ENCODE measurements around the gene HERC2. TPM values are rescaled to one million over a fixed set of nuclear protein-coding genes. Genes with fewer than 3 reads are reported as not detected.
"Not testable (repeated sequence)": the region's sequence is repeated elsewhere in the genome, so short reads cannot be mapped to it uniquely, and the experiment has no call there.

The HERC2 gene
- total RNA-seq, 2 donors from 2014 or later: 65.1 to 69.8 TPM

- H3K36me3 ChIP-seq: no peaks in the 10 kb centered on the region
- intact Hi-C loops (cut with DNase I): no loop called here
Measured at GRCh38 chr15:28154283-28154682, 167.7 kb downstream of the HERC2 start.

GRCh38 chr15:28153492-28154119 is 168.4 kb downstream of the HERC2 start:
- intact Hi-C loops (cut with DNase I): no loop called here
- Histone ChIP-seq H3K27me3 (replicated peaks; ENCODE audit: insufficient read depth) (no peaks in the 10 kb centered on the region), H3K4me3 (no peak overlapping the region), H3K9me3 (no peaks in the 10 kb centered on the region), H3K4me1 (replicated peaks) (no peaks in the 10 kb centered on the region), H3K36me3 (no peaks in the 10 kb centered on the region), H3K27ac (no peak overlapping the region)
- TF ChIP-seq POLR2A (IDR thresholded peaks at IDR 0.05) (no peak), POLR2AphosphoS5 (IDR thresholded peaks at IDR 0.05) (no peak), CTCF (IDR thresholded peaks at IDR 0.05) (no peak)
- DNase-seq (ENCODE audit: low spot score): no peak
- WGBS: 62% methylated on average over 13 of the region's 13 CpGs

More at GRCh38 chr15:28154283-28154682, 167.7 kb downstream of the HERC2 start:
- no peak overlapping the region for H3K4me3 ChIP-seq
- TF ChIP-seq CTCF (IDR thresholded peaks at IDR 0.05): no peak
- no peak for TF ChIP-seq POLR2AphosphoS5 (IDR thresholded peaks at IDR 0.05)
- no peak for TF ChIP-seq POLR2A (IDR thresholded peaks at IDR 0.05)
- no peak for DNase-seq (ENCODE audit: low spot score)
- H3K27me3 ChIP-seq (replicated peaks; ENCODE audit: insufficient read depth): no peaks in the 10 kb centered on the region
- 73% methylated on average over 4 of the region's 4 CpGs for WGBS
- no peaks in the 10 kb centered on the region for H3K9me3 ChIP-seq
- H3K27ac ChIP-seq: no peak overlapping the region
- no peaks in the 10 kb centered on the region for H3K4me1 ChIP-seq (replicated peaks)

GRCh38 chr15:28152538-28152923 is 169.4 kb downstream of the HERC2 start:
- H3K36me3 ChIP-seq; H3K27me3 ChIP-seq (replicated peaks; ENCODE audit: insufficient read depth); H3K4me1 ChIP-seq (replicated peaks); H3K9me3 ChIP-seq; H3K27ac ChIP-seq; intact Hi-C loops (cut with DNase I); DNase-seq (ENCODE audit: low spot score); H3K4me3 ChIP-seq: not testable (repeated sequence)
- WGBS: 86% methylated on average over 8 of the region's 8 CpGs

- H3K36me3 ChIP-seq; H3K9me3 ChIP-seq; H3K4me3 ChIP-seq; H3K27ac ChIP-seq; H3K27me3 ChIP-seq (replicated peaks; ENCODE audit: insufficient read depth); DNase-seq (ENCODE audit: low spot score); intact Hi-C loops (cut with DNase I); H3K4me1 ChIP-seq (replicated peaks): not testable (repeated sequence)
- WGBS: 73% methylated on average over 9 of the region's 9 CpGs
Measured at GRCh38 chr15:28151864-28152537, 170.0 kb downstream of the HERC2 start.

GRCh38 chr15:28147801-28148200 is 174.2 kb downstream of the HERC2 start:
- no peak overlapping the region for H3K4me3 ChIP-seq
- intact Hi-C loops (cut with DNase I): no loop called here
- H3K9me3 ChIP-seq: no peaks in the 10 kb centered on the region
- H3K36me3 ChIP-seq: no peaks in the 10 kb centered on the region
- WGBS: 84% methylated on average over 3 of the region's 3 CpGs
- no peak for TF ChIP-seq POLR2AphosphoS5 (IDR thresholded peaks at IDR 0.05)
- no peak for TF ChIP-seq CTCF (IDR thresholded peaks at IDR 0.05)
- TF ChIP-seq POLR2A (IDR thresholded peaks at IDR 0.05): no peak
- no peak overlapping the region for H3K27ac ChIP-seq
- no peaks in the 10 kb centered on the region for H3K27me3 ChIP-seq (replicated peaks; ENCODE audit: insufficient read depth)
- DNase-seq (ENCODE audit: low spot score): no peak
- H3K4me1 ChIP-seq (replicated peaks): no peaks in the 10 kb centered on the region

GRCh38 chr15:28145419-28145818 is 176.6 kb downstream of the HERC2 start:
- H3K27ac ChIP-seq; H3K9me3 ChIP-seq; H3K4me1 ChIP-seq (replicated peaks); H3K36me3 ChIP-seq; DNase-seq (ENCODE audit: low spot score); H3K4me3 ChIP-seq; intact Hi-C loops (cut with DNase I); H3K27me3 ChIP-seq (replicated peaks; ENCODE audit: insufficient read depth): not testable (repeated sequence)
- WGBS: 77% methylated on average over 4 of the region's 4 CpGs
